OCI-LY7 (cell line): Measurements from ENCODE around the gene SCARB1.

ENCODE experiments used
- EZH2phosphoT487 ChIP-seq: fragments of 200-600 bp; sonication (generic); IDR thresholded peaks from 2 replicates; pipeline ENCODE4 v1.6.1; 2018; ENCODE audit warnings: low read depth, borderline replicate concordance, mild to moderate bottlenecking, mixed run types, antibody characterized with exemption, low read length, moderate library complexity, mixed read lengths
- TF ChIP-seq, protein P1 (sequence below): fragments of 200-600 bp; sonication (generic); conservative IDR thresholded peaks from 2 replicates; pipeline ENCODE4 v1.5.1; 2014; ENCODE audit warnings: mild to moderate bottlenecking, antibody characterized with exemption, low read length, moderate library complexity, mixed read lengths

DNA sequence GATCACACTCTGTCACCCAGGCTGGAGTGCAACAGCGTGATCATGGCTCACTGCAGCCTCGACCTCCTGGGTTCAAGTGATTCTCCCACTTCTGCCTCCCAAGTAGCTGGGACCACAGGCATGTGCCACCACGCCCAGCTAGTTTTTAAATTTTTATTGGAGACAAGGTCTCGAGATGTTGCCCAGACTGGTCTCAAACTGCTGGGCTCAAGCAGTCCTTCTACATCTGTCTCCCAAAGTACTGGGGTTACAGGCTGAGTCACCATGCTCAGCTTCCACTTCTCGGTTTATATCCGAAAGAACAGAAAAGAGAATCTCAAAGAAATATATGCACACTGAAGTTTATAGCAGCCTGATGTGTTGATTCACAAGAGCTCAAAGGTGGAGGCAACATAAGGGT lies 107.5 kb downstream of the SCARB1 start:
- TF ChIP-seq, protein P1, sequence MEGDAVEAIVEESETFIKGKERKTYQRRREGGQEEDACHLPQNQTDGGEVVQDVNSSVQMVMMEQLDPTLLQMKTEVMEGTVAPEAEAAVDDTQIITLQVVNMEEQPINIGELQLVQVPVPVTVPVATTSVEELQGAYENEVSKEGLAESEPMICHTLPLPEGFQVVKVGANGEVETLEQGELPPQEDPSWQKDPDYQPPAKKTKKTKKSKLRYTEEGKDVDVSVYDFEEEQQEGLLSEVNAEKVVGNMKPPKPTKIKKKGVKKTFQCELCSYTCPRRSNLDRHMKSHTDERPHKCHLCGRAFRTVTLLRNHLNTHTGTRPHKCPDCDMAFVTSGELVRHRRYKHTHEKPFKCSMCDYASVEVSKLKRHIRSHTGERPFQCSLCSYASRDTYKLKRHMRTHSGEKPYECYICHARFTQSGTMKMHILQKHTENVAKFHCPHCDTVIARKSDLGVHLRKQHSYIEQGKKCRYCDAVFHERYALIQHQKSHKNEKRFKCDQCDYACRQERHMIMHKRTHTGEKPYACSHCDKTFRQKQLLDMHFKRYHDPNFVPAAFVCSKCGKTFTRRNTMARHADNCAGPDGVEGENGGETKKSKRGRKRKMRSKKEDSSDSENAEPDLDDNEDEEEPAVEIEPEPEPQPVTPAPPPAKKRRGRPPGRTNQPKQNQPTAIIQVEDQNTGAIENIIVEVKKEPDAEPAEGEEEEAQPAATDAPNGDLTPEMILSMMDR, result no peak
- no peak for TF ChIP-seq EZH2phosphoT487
